Transverse colon (tissue), 4 donors: Measurements from ENCODE around the gene PGP.

Experiments
- EP300 ChIP-seq: sonication (generic); formaldehyde crosslinking; IDR thresholded peaks from one replicate; pipeline ENCODE4 v1.6.1; 2017; ENCODE audit warnings: antibody characterized with exemption, low read depth
- POLR2AphosphoS5 ChIP-seq, 3 donors: sonication (generic); formaldehyde crosslinking; IDR thresholded peaks; one replicate each; pipeline ENCODE4 v1.6.1; 2016; ENCODE audit warnings: antibody characterized with exemption in 3 of 3
- TF ChIP-seq, protein P1 (sequence below), 5 experiments: fragments of 200-600 bp in 3 of 5; fragments of 450-650 bp in 2 of 5; sonication (generic) in 3 of 5; IDR thresholded peaks; 1 replicate in 2 of 5; 2 replicates in 3 of 5; pipeline ENCODE4 v1.5.1; 2016 to 2017; ENCODE audit warnings: antibody characterized with exemption in 5 of 5, inconsistent platforms in 3 of 5, mild to moderate bottlenecking in 2 of 5, moderate library complexity in 1 of 5

DNA sequence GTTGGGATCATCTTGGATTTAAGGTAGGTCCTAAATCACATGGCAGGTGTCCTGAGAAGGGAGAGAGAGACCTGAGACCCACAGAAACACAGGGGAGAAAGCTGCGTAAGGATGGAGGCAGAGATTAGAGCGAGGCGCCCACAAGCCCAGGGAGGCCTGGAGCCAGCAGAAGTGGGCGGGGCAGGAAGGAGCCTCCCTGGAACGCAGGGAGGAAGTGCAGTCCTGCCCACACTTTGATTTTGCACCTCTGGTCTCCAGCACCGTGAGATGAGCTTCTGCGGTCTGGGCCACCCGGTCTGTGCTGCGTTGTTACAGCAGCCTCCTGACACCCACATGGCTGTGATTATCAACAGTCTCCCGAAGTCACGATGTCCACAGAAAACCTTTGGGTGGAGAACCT lies 28.0 kb upstream of the PGP start:
- TF ChIP-seq, protein P1, sequence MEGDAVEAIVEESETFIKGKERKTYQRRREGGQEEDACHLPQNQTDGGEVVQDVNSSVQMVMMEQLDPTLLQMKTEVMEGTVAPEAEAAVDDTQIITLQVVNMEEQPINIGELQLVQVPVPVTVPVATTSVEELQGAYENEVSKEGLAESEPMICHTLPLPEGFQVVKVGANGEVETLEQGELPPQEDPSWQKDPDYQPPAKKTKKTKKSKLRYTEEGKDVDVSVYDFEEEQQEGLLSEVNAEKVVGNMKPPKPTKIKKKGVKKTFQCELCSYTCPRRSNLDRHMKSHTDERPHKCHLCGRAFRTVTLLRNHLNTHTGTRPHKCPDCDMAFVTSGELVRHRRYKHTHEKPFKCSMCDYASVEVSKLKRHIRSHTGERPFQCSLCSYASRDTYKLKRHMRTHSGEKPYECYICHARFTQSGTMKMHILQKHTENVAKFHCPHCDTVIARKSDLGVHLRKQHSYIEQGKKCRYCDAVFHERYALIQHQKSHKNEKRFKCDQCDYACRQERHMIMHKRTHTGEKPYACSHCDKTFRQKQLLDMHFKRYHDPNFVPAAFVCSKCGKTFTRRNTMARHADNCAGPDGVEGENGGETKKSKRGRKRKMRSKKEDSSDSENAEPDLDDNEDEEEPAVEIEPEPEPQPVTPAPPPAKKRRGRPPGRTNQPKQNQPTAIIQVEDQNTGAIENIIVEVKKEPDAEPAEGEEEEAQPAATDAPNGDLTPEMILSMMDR (IDR thresholded peaks at IDR 0.05) = no peak
- no peak for TF ChIP-seq EP300
- no peak for TF ChIP-seq POLR2AphosphoS5 (IDR thresholded peaks at IDR 0.05)
